ENCODE data around the gene ZDHHC21. TPM values are rescaled to one million over a fixed set of nuclear protein-coding genes. Genes with fewer than 3 reads are reported as not detected.
"Not testable (repeated sequence)": the region's sequence is repeated elsewhere in the genome, so short reads cannot be mapped to it uniquely, and the experiment has no call there.

The ZDHHC21 gene
- total RNA-seq, 2 experiments from 2014 or later = 6.0 to 7.3 TPM

DNA sequence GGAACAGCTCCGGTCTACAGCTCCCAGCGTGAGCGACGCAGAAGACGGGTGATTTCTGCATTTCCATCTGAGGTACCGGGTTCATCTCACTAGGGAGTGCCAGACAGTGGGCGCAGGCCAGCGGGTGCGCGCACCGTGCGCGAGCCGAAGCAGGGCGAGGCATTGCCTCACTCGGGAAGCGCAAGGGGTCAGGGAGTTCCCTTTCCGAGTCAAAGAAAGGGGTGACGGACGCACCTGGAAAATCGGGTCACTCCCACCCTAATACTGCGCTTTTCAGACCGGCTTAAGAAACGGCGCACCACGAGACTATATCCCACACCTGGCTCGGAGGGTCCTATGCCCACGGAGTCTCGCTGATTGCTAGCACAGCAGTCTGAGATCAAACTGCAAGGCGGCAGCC is 29.2 kb downstream of the ZDHHC21 start:
- H3K4me1 Mint-ChIP-seq; H3K27me3 Mint-ChIP-seq; POLR2A ChIA-PET; H3K36me3 Mint-ChIP-seq; DNase-seq; H3K4me3 Mint-ChIP-seq; ATAC-seq (ENCODE audit: low read depth); H3K9me3 Mint-ChIP-seq; H3K27ac Mint-ChIP-seq: not testable (repeated sequence)

DNA sequence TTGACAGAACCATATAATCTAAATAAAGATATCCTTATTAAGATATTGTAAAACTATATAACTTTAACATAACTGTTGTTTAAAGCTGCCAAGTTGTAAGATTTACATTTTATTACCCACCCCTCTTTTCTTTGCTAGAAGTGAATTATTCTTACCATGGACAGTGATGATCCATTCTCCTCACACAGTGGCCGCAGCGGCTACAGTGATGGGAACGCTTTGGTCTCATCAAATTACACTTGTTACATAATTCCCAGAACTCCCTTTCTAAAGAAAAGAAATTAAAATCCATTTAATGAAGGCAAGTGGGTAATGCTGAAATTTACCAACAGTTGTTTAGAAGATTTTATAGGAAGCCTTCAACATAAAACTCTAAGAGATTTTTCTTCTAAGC is 31.2 kb downstream of the ZDHHC21 start:
- H3K4me3 Mint-ChIP-seq = no peak overlapping the region
- no peaks in the 10 kb centered on the region for H3K4me1 Mint-ChIP-seq
- H3K36me3 Mint-ChIP-seq = peaks cover 7% of the 10 kb centered on the region
- POLR2A ChIA-PET = no interaction called here
- ATAC-seq (ENCODE audit: low read depth) = no peak
- no peaks in the 10 kb centered on the region for H3K27me3 Mint-ChIP-seq
- H3K27ac Mint-ChIP-seq = no peak overlapping the region
- no peak for DNase-seq
- H3K9me3 Mint-ChIP-seq = no peaks in the 10 kb centered on the region

DNA sequence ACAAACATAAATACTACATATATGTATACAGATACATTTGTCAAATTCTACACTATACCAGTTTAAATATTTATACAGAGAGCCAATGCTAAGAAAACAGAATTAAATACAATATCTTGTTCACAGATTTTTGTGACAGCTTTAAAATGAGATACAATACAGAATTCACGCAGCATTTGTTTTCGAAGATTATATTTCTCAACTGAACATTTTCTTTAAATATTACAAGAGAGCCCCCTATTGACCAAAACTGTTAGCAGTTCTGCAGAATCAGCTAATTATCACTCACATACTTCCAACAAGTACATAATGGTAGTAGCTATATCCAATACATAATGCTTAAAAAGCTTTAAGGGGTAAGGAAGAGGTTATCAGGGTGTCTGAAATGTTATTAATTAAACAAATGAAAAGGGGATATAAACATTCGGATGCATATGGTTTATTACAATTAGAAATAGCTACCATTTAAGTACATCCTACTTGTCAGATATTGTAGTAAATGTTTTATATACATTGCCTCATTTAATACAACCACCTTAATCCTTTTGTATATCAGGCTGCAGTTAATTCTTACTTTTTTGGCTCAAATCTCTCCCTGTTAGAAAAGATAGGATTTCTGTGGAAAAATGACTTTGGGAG is 31.7 kb downstream of the ZDHHC21 start:
- no peak for DNase-seq
- Mint-ChIP-seq H3K4me3 (no peak overlapping the region), H3K4me1 (no peaks in the 10 kb centered on the region), H3K27ac (no peak overlapping the region), H3K27me3 (no peaks in the 10 kb centered on the region), H3K36me3 (peaks cover 9% of the 10 kb centered on the region), H3K9me3 (no peaks in the 10 kb centered on the region)
- ATAC-seq (ENCODE audit: low read depth) = no peak
- POLR2A ChIA-PET = no interaction called here

DNA sequence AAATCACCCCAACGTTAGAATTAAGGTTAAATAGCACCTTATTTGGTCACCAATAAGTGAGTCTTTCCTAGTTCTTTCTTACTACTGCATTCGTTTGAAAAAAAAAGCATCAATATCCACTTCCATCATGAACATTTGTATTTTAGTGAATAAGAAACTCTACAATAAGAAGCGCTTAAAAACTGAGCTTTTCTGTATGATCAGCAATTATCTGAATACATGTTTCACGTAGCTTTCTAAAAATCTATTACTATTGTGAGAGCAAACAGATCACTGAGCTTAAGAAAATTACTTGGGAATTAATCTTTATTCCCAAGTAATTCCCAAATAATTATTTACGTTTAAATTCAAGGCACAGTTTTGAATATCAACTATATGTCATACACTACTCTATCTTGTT is 32.5 kb downstream of the ZDHHC21 start:
- ATAC-seq (ENCODE audit: low read depth) (no peak), DNase-seq (no peak)
- H3K27me3 Mint-ChIP-seq = no peaks in the 10 kb centered on the region
- H3K9me3 Mint-ChIP-seq = peaks cover 1% of the 10 kb centered on the region
- peaks cover 14% of the 10 kb centered on the region for H3K36me3 Mint-ChIP-seq
- POLR2A ChIA-PET = no interaction called here
- H3K4me3 Mint-ChIP-seq = no peak overlapping the region
- H3K27ac Mint-ChIP-seq = no peak overlapping the region
- no peaks in the 10 kb centered on the region for H3K4me1 Mint-ChIP-seq

DNA sequence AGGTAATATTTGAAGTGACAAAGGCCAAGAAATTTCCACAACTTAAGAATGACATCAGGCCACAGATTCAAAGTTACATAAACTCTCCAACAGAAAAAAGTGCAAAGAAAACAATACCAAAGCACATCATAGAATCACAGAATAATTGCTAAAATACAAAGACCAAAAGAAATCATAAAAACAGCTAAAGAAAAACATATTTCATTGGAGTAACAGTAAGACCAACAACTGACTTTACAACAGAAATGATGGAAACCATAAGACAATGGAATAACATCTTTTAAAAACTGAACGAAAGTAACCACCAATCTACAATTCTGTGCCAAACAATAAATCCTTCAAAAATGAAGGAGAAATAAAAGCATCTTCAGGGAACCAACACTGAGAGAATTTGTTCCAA is 38.3 kb downstream of the ZDHHC21 start:
- ATAC-seq (ENCODE audit: low read depth) (no peak), DNase-seq (no peak)
- Mint-ChIP-seq H3K4me1 (no peaks in the 10 kb centered on the region), H3K27me3 (no peaks in the 10 kb centered on the region), H3K4me3 (no peak overlapping the region), H3K27ac (no peak overlapping the region), H3K9me3 (peaks cover 9% of the 10 kb centered on the region), H3K36me3 (peaks cover 34% of the 10 kb centered on the region)
- POLR2A ChIA-PET = no interaction called here

DNA sequence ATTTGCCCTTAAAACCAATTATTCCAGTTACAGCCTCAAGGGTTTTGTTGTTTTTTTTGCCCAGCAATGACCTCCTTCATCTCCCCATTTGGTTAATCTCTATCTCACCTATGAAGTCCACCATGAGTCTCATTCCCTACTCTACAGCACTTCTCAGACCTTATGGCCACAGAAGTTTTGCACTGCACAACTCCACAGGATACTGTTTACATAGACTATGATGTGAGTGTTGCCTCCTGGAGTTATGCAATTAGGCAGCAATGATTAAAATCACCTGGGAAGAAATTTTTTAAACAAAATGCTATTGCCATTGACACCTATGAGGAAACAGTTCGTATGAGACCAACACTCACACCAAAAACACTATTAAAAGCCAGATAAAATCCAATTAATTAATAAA is 39.7 kb downstream of the ZDHHC21 start:
- H3K36me3 Mint-ChIP-seq = peaks cover 31% of the 10 kb centered on the region
- no peaks in the 10 kb centered on the region for H3K27me3 Mint-ChIP-seq
- POLR2A ChIA-PET = no interaction called here
- no peak overlapping the region for H3K27ac Mint-ChIP-seq
- DNase-seq (no peak), ATAC-seq (ENCODE audit: low read depth) (no peak)
- H3K4me1 Mint-ChIP-seq = no peaks in the 10 kb centered on the region
- peaks cover 9% of the 10 kb centered on the region for H3K9me3 Mint-ChIP-seq
- no peak overlapping the region for H3K4me3 Mint-ChIP-seq

DNA sequence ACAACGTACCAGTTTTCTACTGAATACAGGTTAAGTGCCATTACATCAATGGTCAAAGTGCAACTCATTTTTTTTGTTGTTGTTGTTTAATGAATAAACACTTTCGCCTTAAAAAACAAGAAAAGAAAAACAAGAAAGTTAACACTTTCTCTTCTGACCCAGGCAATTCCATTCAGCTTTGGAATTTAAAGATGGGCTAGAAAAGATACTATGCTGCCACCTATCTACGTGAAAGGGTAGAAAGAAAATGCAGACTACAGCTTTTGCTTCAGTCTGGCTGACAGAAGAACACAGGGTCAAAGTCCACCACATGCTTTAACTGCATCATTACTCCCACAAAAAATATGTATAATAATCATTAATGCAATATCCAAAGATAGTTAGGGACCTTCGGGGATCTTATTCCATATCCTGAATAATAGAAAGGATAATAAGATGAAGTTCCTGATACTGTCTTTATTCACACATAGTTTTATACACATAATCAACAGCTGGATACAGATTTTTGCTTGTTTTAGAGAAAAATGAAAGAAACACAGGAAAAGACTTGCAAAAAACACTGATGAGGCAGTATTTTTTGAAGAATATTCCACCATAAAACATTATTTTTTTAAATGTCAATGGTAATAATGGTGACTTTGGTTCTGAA is 40.4 kb downstream of the ZDHHC21 start:
- POLR2A ChIA-PET = no interaction called here
- ATAC-seq (ENCODE audit: low read depth) = no peak

DNA sequence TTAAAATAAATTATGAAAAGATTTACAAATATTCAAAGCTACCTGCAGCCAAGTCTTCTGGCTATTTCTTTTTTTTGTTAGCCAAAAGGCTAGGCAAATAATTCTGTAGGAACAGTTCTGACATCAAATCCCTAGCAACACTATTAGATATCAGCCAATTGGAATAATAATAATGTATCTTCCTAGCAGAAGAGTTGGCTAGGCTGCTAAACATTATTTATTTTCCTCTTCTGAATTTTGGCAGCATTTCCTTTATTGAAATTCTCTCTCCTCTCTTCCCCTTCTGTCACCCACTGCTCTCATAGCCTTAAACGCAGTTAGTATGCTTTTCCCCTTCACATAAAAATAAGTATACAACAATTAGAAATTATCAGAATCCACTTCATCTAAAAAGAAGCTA is 42.6 kb downstream of the ZDHHC21 start:
- H3K4me3 Mint-ChIP-seq = no peak overlapping the region
- H3K27me3 Mint-ChIP-seq = no peaks in the 10 kb centered on the region
- peaks cover 30% of the 10 kb centered on the region for H3K36me3 Mint-ChIP-seq
- no peak overlapping the region for H3K27ac Mint-ChIP-seq
- no peak for ATAC-seq (ENCODE audit: low read depth)
- no peak for DNase-seq
- H3K9me3 Mint-ChIP-seq = peaks cover 8% of the 10 kb centered on the region
- H3K4me1 Mint-ChIP-seq = peaks cover 4% of the 10 kb centered on the region
- POLR2A ChIA-PET = no interaction called here

More for the DNA sequence above, 40.4 kb downstream of the ZDHHC21 start:
- H3K4me3 Mint-ChIP-seq = no peak overlapping the region
- H3K9me3 Mint-ChIP-seq = peaks cover 9% of the 10 kb centered on the region
- DNase-seq = no peak
- no peaks in the 10 kb centered on the region for H3K4me1 Mint-ChIP-seq
- H3K36me3 Mint-ChIP-seq = peaks cover 33% of the 10 kb centered on the region
- no peak overlapping the region for H3K27ac Mint-ChIP-seq
- no peaks in the 10 kb centered on the region for H3K27me3 Mint-ChIP-seq

DNA sequence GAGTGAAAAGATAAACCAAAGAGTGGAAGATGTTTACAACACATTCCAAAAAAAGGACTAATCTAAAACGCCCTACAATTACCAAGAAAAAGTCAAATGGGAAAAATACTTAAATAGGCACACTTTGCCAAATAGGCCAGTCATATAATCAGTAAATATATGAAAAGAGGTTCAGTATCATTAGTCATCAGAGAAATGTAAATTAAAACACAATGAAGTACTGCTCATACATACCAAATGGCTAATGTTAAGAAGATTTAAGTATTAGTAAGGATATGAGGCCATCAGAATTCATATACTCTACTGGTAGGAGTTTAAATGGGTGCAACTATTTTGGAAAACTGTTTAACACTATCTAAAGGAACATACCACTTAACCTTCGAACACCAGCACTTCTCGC is 47.6 kb downstream of the ZDHHC21 start:
- DNase-seq = no peak
- peaks cover 15% of the 10 kb centered on the region for H3K36me3 Mint-ChIP-seq
- H3K27me3 Mint-ChIP-seq = no peaks in the 10 kb centered on the region
- H3K27ac Mint-ChIP-seq = no peak overlapping the region
- POLR2A ChIA-PET = no interaction called here
- H3K4me3 Mint-ChIP-seq = no peak overlapping the region
- peaks cover 10% of the 10 kb centered on the region for H3K4me1 Mint-ChIP-seq
- no peak for ATAC-seq (ENCODE audit: low read depth)
- no peaks in the 10 kb centered on the region for H3K9me3 Mint-ChIP-seq

DNA sequence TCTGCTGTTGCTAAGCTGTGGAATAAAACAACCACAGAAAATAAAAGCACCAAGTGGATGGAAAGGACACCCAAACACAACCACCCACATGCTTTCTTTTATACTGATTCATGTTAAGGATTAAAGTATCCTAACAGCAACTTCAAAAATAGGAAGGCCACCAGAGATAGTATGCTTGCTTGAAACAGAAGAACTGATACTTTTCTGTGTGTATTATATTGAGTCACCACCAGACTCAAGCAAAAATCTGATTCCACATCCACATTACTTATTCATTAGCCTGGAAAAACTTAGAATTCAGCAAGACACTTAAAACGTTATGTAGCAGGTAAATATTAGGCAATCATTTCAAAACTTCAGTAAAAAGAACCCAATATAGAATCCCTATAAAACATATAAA is 52.3 kb downstream of the ZDHHC21 start:
- DNase-seq (no peak), ATAC-seq (ENCODE audit: low read depth) (no peak)
- H3K36me3 Mint-ChIP-seq = peaks cover 15% of the 10 kb centered on the region
- no peak overlapping the region for H3K4me3 Mint-ChIP-seq
- no peaks in the 10 kb centered on the region for H3K9me3 Mint-ChIP-seq
- POLR2A ChIA-PET = no interaction called here
- peaks cover 5% of the 10 kb centered on the region for H3K4me1 Mint-ChIP-seq
- no peak overlapping the region for H3K27ac Mint-ChIP-seq
- H3K27me3 Mint-ChIP-seq = no peaks in the 10 kb centered on the region

DNA sequence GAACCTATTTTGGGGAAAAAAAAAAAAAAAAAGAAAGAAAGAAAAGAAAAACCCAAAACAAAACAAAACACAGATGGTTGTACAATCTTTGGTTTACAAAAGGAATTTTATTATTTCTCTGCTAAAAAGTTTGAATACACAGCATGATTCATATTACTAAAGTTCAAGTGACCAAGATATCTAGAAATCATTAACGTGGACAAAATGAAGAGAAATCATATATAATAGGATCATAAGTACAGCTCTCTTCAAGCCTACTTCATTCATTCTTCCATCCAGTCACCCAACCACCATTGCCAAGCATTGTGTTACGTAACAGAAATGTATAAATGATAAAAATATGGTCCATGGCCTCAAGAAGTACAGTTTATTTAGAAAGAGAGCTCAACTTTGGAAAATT is 52.9 kb downstream of the ZDHHC21 start:
- H3K27me3 Mint-ChIP-seq = no peaks in the 10 kb centered on the region
- H3K27ac Mint-ChIP-seq = no peak overlapping the region
- DNase-seq (no peak), ATAC-seq (ENCODE audit: low read depth) (no peak)
- H3K4me1 Mint-ChIP-seq = peaks cover 5% of the 10 kb centered on the region
- H3K4me3 Mint-ChIP-seq = no peak overlapping the region
- H3K36me3 Mint-ChIP-seq = peaks cover 15% of the 10 kb centered on the region
- POLR2A ChIA-PET = no interaction called here
- no peaks in the 10 kb centered on the region for H3K9me3 Mint-ChIP-seq

DNA sequence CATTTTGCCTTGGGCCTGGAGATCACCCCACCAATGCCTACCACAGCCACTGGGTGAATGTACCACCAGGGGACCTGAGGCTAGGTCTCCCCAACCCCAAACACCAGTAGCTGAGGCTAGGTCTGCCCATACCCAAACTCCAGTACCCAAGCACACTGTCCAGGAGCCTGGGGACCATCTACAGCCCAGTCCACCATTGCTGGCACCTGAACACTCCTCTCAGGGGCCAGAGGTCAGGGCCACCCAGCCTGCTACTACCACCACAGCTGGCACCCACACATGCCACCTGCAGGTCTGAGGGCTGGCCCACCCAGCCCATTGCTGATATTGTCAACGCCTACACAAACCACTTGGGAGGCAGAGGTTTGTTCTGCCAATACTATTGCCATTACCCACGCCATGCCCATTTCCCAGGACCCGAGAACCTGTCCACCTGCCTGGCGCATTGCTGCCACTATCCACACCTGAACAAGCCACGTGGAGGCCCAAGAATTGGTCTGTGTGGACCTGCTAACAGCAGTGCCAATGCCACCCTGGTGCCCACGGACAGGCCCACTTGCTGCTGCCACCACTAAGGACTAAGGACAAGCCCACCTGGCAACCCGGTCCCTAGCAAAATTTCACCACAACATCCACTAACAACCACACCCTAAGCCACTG is 59.2 kb downstream of the ZDHHC21 start:
- Mint-ChIP-seq H3K27ac (no peak overlapping the region), H3K4me1 (no peaks in the 10 kb centered on the region), H3K9me3 (no peaks in the 10 kb centered on the region), H3K27me3 (no peaks in the 10 kb centered on the region), H3K4me3 (no peak overlapping the region), H3K36me3 (peaks cover 26% of the 10 kb centered on the region)
- POLR2A ChIA-PET = no interaction called here
- DNase-seq (no peak), ATAC-seq (ENCODE audit: low read depth) (no peak)

DNA sequence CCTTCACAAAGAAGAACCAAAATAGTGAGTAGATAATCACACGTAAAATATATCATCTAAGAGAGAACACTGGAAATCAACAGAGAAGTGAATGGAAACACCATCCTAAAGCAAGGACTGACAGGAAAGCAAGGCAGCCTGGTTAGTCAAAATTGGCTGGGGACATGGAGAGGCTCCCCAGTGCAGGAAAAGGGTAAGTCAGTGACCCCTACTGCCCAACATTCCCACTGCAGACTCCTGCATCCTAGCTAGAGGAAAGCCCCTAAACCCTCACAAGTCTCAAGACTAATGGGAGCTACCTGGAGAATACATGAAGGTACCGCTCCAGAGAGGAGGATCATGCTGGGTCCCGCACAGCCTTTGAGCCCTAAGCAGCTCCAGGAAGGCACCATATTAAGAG is 60.1 kb downstream of the ZDHHC21 start:
- peaks cover 28% of the 10 kb centered on the region for H3K36me3 Mint-ChIP-seq
- no peaks in the 10 kb centered on the region for H3K27me3 Mint-ChIP-seq
- no peaks in the 10 kb centered on the region for H3K9me3 Mint-ChIP-seq
- no peak for ATAC-seq (ENCODE audit: low read depth)
- no peak overlapping the region for H3K27ac Mint-ChIP-seq
- H3K4me1 Mint-ChIP-seq = no peaks in the 10 kb centered on the region
- H3K4me3 Mint-ChIP-seq = no peak overlapping the region
- POLR2A ChIA-PET = no interaction called here
- no peak for DNase-seq

DNA sequence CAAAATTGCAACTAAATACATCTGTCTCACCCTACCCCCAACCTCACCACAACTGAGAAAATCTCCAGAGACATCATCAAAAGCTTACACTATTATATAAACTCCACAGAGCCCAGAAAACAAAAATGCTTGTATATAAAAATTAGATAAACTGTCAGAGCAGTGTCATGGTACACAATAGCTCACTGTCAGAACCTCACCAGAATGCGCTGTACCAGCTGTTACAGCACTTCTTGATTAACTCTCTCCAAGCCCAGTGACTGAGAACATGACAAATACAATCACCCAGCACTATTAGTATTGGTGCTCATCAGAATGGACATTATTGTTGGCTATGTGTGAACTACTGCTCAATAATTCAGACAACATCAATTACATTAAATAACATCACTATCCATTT is 65.7 kb downstream of the ZDHHC21 start:
- DNase-seq = no peak
- no peak for ATAC-seq (ENCODE audit: low read depth)
- Mint-ChIP-seq H3K27me3 (no peaks in the 10 kb centered on the region), H3K4me3 (no peak overlapping the region), H3K36me3 (peaks cover 14% of the 10 kb centered on the region), H3K9me3 (no peaks in the 10 kb centered on the region), H3K4me1 (no peaks in the 10 kb centered on the region), H3K27ac (no peak overlapping the region)
- POLR2A ChIA-PET = no interaction called here
